GM18505 (cell line): Measurements from ENCODE around the gene LY6G5C.

Source experiments
- ATAC-seq: cut with Tn5 transposase; IDR thresholded peaks from one replicate; pipeline ENCODE4 v1.9.1; 2021; ENCODE audit not compliant: unreplicated experiment
- POLR2A ChIP-seq: IDR thresholded peaks from 4 replicates; pipeline ENCODE4 v1.6.1; 2011; ENCODE audit warnings: borderline replicate concordance; ENCODE audit not compliant: insufficient read depth, insufficient read length; ENCODE audit errors: extremely low read depth

The LY6G5C gene

GRCh38 chr6:31708224-31708623 lies 27.4 kb upstream of the LY6G5C start:
- TF ChIP-seq POLR2A = no peak
- no peak for ATAC-seq

- no peak for TF ChIP-seq POLR2A
- no peak for ATAC-seq
Observed at GRCh38 chr6:31707701-31708100, 26.8 kb upstream of the LY6G5C start.

- no peak for ATAC-seq
- TF ChIP-seq POLR2A = no peak
Observed at GRCh38 chr6:31706599-31706998, 25.7 kb upstream of the LY6G5C start, which contains the start of gene LY6G6F. LY6G6F (plus strand) TSS chr6:31706866; CDS start chr6:31706907, 41 bp downstream.

GRCh38 chr6:31705931-31706330 lies 25.1 kb upstream of the LY6G5C start:
- no peak for ATAC-seq
- TF ChIP-seq POLR2A = no peak

- ATAC-seq = peak; percentile 84
- TF ChIP-seq POLR2A = peak; percentile 95
Observed at GRCh38 chr6:31702819-31703716, 22.2 kb upstream of the LY6G5C start, which contains the start of gene ABHD16A. ABHD16A (minus strand) TSS chr6:31703324; CDS start chr6:31703281, 43 bp downstream.

GRCh38 chr6:31702405-31702818 lies 21.5 kb upstream of the LY6G5C start:
- no peak for TF ChIP-seq POLR2A
- no peak for ATAC-seq

- ATAC-seq = no peak
- no peak for TF ChIP-seq POLR2A
Observed at GRCh38 chr6:31701666-31702404, 21.0 kb upstream of the LY6G5C start.

- ATAC-seq = no peak
- no peak for TF ChIP-seq POLR2A
Observed at GRCh38 chr6:31700740-31701401, 20.0 kb upstream of the LY6G5C start.

- no peak for TF ChIP-seq POLR2A
- no peak for ATAC-seq
Observed at GRCh38 chr6:31697555-31697954, 16.7 kb upstream of the LY6G5C start.

- no peak for ATAC-seq
- no peak for TF ChIP-seq POLR2A
Observed at GRCh38 chr6:31693535-31693934, 12.7 kb upstream of the LY6G5C start.

GRCh38 chr6:31692886-31693285 lies 12.0 kb upstream of the LY6G5C start:
- no peak for TF ChIP-seq POLR2A
- ATAC-seq = no peak

- no peak for TF ChIP-seq POLR2A
- no peak for ATAC-seq
Observed at GRCh38 chr6:31692353-31692752, 11.5 kb upstream of the LY6G5C start.

- no peak for TF ChIP-seq POLR2A
- ATAC-seq = no peak
Observed at GRCh38 chr6:31691564-31692108, 10.8 kb upstream of the LY6G5C start.

GRCh38 chr6:31691078-31691463 lies 10.2 kb upstream of the LY6G5C start:
- TF ChIP-seq POLR2A = no peak
- ATAC-seq = no peak
